Bronchial epithelial cell (primary cell): ENCODE measurements around the gene TBC1D9B. TPM values are rescaled to one million over a fixed set of nuclear protein-coding genes. Genes with fewer than 3 reads are reported as not detected.

Experiments
- DNase-seq: peaks from one replicate; pipeline ENCODE4 v3.0.0-alpha.2; 2010; ENCODE audit warnings: low read depth
- FAIRE-seq: peaks from 2 replicates; lab custom pipeline; 2011; peaks lifted over from hg19 to GRCh38; lab: Jason Lieb, UNC
- H3K27me3 ChIP-seq: 2 replicates; pipeline ENCODE4 v1.5.1; 2011; ENCODE audit warnings: low read length; ENCODE audit not compliant: control insufficient read depth, insufficient read depth
- H3K36me3 ChIP-seq: 2 replicates; pipeline ENCODE4 v1.5.1; 2011; ENCODE audit warnings: low read length; ENCODE audit not compliant: control insufficient read depth, insufficient read depth
- H3K4me3 ChIP-seq: 2 replicates; pipeline ENCODE4 v1.5.1; 2011; ENCODE audit warnings: mild to moderate bottlenecking, low read depth, low read length, control low read depth
- CTCF ChIP-seq: IDR thresholded peaks from 2 replicates; pipeline ENCODE4 v1.5.1; 2011; ENCODE audit warnings: mild to moderate bottlenecking, moderate library complexity, low read length, control low read depth, inconsistent platforms; ENCODE audit not compliant: insufficient read depth, severe bottlenecking
- total RNA-seq: library from RNA; depleted of rRNA; stranded (reverse); fragments of >200 nt; gene quantifications from 2 replicates; pipeline ENCODE4 v1.2.1, GENCODE V29; 2014

TBC1D9B gene
- total RNA-seq, 1 donor from 2014 or later = 37.6 TPM

GRCh38 chr5:179869641-179870402 is 37.9 kb downstream of the TBC1D9B start:
- DNase-seq (no peak), FAIRE-seq (no peak)
- peaks cover 51% of the 10 kb centered on the region for H3K36me3 ChIP-seq
- no peak overlapping the region for H3K4me3 ChIP-seq
- no peak for TF ChIP-seq CTCF
- no peaks in the 10 kb centered on the region for H3K27me3 ChIP-seq

- peaks cover 48% of the 10 kb centered on the region for H3K36me3 ChIP-seq
- no peak overlapping the region for H3K4me3 ChIP-seq
- no peak for TF ChIP-seq CTCF
- FAIRE-seq (no peak), DNase-seq (no peak)
- no peaks in the 10 kb centered on the region for H3K27me3 ChIP-seq
Observed at GRCh38 chr5:179869101-179869500, 38.6 kb downstream of the TBC1D9B start.

GRCh38 chr5:179868541-179868940 is 39.2 kb downstream of the TBC1D9B start:
- no peak for TF ChIP-seq CTCF
- H3K27me3 ChIP-seq = no peaks in the 10 kb centered on the region
- H3K36me3 ChIP-seq = peaks cover 45% of the 10 kb centered on the region
- H3K4me3 ChIP-seq = no peak overlapping the region
- FAIRE-seq = no peak
- DNase-seq = no peak

GRCh38 chr5:179867476-179867875 is 40.2 kb downstream of the TBC1D9B start:
- Histone ChIP-seq H3K27me3 (no peaks in the 10 kb centered on the region), H3K4me3 (no peak overlapping the region), H3K36me3 (peaks cover 41% of the 10 kb centered on the region)
- TF ChIP-seq CTCF = no peak
- no peak for FAIRE-seq
- DNase-seq = no peak

GRCh38 chr5:179867079-179867465 is 40.6 kb downstream of the TBC1D9B start:
- no peak for TF ChIP-seq CTCF
- Histone ChIP-seq H3K36me3 (peaks cover 37% of the 10 kb centered on the region), H3K4me3 (no peak overlapping the region), H3K27me3 (no peaks in the 10 kb centered on the region)
- FAIRE-seq (no peak), DNase-seq (no peak)
